ENCODE measurements around the gene ARHGEF40. TPM values are rescaled to one million over a fixed set of nuclear protein-coding genes. Genes with fewer than 3 reads are reported as not detected.

The ARHGEF40 gene
- total RNA-seq, 3 donors from 2014 or later = 44.3 to 69.3 (median 47.8) TPM

- Histone ChIP-seq H3K36me3 (ENCODE audit: low read depth) (no peaks in the 10 kb centered on the region), H3K4me3 (no peak within 1 kb of the TSS), H3K4me1 (ENCODE audit: low read depth) (peaks cover 35% of the 10 kb centered on the region), H3K9me3 (no peaks in the 10 kb centered on the region)
- ATAC-seq (no peak), DNase-seq (no peak)
- intact Hi-C loops (cut with DNase I, micrococcal nuclease) = no loop called here
- TF ChIP-seq CTCF (IDR thresholded peaks at IDR 0.05) = no peak
These were observed 28.2 kb upstream of the ARHGEF40 start, which contains the start of gene RNASE7 for GRCh38 chr14:21041676-21042433. TSS of gene RNASE7 (plus strand) at chr14:21042362. CDS start at chr14:21042993, 631 bp downstream.

- Histone ChIP-seq H3K4me1 (ENCODE audit: low read depth) (peaks cover 35% of the 10 kb centered on the region), H3K36me3 (ENCODE audit: low read depth) (no peaks in the 10 kb centered on the region), H3K9me3 (no peaks in the 10 kb centered on the region), H3K4me3 (no peak overlapping the region)
- TF ChIP-seq CTCF (IDR thresholded peaks at IDR 0.05) = no peak
- intact Hi-C loops (cut with DNase I, micrococcal nuclease) = no loop called here
- DNase-seq (no peak), ATAC-seq (no peak)
These were observed 27.2 kb upstream of the ARHGEF40 start for GRCh38 chr14:21042918-21043317.

- H3K9me3 ChIP-seq = no peaks in the 10 kb centered on the region
- DNase-seq (no peak), ATAC-seq (no peak)
- H3K36me3 ChIP-seq (ENCODE audit: low read depth) = no peaks in the 10 kb centered on the region
- intact Hi-C loops (cut with DNase I, micrococcal nuclease) = no loop called here
- no peak for TF ChIP-seq CTCF (IDR thresholded peaks at IDR 0.05)
- H3K4me1 ChIP-seq (ENCODE audit: low read depth) = peaks cover 29% of the 10 kb centered on the region
- no peak overlapping the region for H3K4me3 ChIP-seq
These were observed 26.6 kb upstream of the ARHGEF40 start for GRCh38 chr14:21043387-21043973.

GRCh38 chr14:21043974-21044618, 26.0 kb upstream of the ARHGEF40 start:
- ATAC-seq (peak; percentile 72), DNase-seq (peak in 2 of 3 donors; percentile 50 to 51)
- H3K4me1 ChIP-seq (ENCODE audit: low read depth) = peaks cover 24% of the 10 kb centered on the region
- intact Hi-C loops (cut with DNase I, micrococcal nuclease) = no loop called here
- no peaks in the 10 kb centered on the region for H3K36me3 ChIP-seq (ENCODE audit: low read depth)
- H3K4me3 ChIP-seq = no peak overlapping the region
- no peak for TF ChIP-seq CTCF (IDR thresholded peaks at IDR 0.05)
- no peaks in the 10 kb centered on the region for H3K9me3 ChIP-seq

GRCh38 chr14:21047378-21047781, 22.7 kb upstream of the ARHGEF40 start:
- intact Hi-C loops (cut with DNase I, micrococcal nuclease) = no loop called here
- TF ChIP-seq CTCF (IDR thresholded peaks at IDR 0.05) = no peak
- Histone ChIP-seq H3K4me3 (no peak overlapping the region), H3K4me1 (ENCODE audit: low read depth) (peaks cover 15% of the 10 kb centered on the region), H3K9me3 (no peaks in the 10 kb centered on the region), H3K36me3 (ENCODE audit: low read depth) (no peaks in the 10 kb centered on the region)
- DNase-seq (no peak), ATAC-seq (no peak)

Data from mucosa of descending colon (tissue), 3 donors.